ENCODE measurements around the gene MT3.
A peak's percentile ranks its signal among the peaks of the same experiment; 100 is the strongest.
"Not testable (repeated sequence)": the region's sequence is repeated elsewhere in the genome, so short reads cannot be mapped to it uniquely, and the experiment has no call there.

Gene MT3

DNA sequence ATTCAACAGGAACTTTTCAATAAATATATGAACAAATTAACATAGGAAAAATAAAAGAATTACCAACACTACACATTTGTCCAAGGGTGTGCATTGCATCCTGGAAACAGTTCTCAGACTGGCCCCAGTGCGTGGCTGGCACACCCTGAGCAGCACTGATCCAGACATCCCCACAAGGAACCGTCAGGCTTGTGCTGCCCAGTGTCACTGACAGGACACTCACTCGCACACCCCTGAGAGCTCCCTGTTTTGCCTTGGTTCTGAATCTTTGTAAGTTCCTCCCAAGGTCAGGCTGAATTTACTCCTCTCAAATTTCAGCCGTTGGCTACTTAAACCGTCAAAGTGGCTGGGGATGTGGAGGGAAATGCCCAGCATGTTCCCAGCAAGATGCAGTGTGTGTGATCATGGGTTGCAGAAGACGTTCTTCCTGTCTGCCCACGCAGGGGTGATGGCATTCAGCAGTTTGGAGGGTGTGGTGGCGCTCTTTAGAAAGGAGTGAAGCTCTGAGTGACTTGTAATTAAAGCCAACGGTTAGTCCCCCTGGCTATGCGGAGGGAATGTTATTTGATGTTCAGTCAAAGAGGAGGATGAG lies 20.8 kb downstream of the MT3 start:
- DNase-seq, result peak; percentile 40

DNA sequence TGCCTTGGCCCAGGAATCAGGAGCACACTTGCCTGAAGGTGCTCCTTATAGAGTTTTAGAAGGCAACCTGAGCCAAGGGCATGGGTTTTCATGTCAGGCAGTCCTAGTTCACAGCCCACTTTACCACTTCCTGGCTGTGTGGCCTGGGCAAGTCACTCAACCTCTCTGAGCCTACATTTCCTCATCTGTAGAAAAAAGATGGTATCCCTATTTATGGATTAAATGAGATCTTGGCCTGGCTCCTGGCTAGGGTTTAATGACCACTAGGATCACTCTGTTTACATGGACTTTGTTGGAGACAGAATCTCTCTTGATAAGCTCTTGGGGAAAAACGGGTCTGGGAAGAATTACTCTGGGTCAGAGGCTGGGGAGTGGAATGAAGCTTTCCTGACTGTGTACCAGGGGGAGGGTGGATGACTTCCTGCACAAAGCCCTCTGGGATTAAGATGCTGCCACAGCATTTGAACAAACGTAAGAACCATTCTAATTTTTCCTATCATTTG lies 21.3 kb downstream of the MT3 start:
- DNase-seq, result no peak

- DNase-seq, result no peak
Measured at GRCh38 chr16:56611281-56611833, 22.0 kb downstream of the MT3 start.

- DNase-seq, result no peak
Measured at GRCh38 chr16:56613706-56614105, 24.4 kb downstream of the MT3 start.

DNA sequence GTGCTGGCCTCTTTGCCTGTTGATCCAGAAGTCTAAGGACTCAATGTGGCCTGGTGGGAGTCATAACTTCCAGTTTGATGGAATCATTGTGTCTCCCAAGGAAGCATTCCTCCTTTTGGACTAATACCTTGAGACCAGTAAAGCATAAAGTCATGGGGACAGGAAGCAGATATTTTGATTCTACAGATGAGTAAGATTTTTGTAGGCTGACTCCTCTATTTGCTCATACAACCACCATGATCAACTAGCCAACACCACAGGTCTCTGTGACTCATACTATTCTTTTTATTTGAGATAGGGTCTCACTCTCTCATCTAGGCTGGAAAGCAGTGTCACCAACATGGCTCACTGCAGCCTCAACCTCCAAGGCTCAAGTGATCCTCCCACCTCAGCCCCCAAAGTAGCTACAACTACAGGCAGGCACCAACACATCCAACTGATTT lies 25.2 kb downstream of the MT3 start:
- no peak for DNase-seq

- DNase-seq, result no peak
Measured at GRCh38 chr16:56615353-56615752, 26.0 kb downstream of the MT3 start.

DNA sequence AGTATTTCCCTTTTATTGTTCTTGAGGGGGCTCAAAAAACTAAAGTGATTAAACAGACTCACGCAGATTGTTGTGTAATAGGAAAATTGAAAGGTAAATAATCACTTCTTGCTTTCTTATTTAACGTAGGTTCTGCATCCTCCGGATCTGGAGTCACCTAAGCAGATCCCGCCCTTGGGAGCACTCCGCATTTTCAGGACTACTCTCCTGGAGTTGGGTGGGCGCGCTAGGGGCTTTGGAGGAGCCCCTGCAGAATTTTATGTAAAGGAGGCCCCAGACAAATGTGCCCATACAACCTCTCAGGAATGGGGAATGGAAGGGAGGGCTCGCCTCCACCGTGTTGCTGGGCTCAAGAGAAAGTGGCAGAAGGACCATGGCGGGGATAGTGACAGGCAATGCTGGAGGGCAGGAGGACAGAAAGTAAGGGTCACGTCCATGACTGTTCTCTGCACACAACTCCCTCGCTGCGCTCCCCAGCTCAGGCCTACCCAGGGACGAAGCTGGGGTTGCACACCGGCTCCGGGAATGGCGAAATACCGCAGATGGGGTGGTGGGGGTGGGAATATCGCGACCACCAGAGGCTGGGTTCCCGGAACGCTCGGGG lies 27.4 kb downstream of the MT3 start:
- DNase-seq, result no peak

- DNase-seq, result peak; percentile 86
Measured at GRCh38 chr16:56617212-56618085, 28.1 kb downstream of the MT3 start.

- no peak for DNase-seq
Measured at GRCh38 chr16:56618138-56618537, 28.8 kb downstream of the MT3 start.

DNA sequence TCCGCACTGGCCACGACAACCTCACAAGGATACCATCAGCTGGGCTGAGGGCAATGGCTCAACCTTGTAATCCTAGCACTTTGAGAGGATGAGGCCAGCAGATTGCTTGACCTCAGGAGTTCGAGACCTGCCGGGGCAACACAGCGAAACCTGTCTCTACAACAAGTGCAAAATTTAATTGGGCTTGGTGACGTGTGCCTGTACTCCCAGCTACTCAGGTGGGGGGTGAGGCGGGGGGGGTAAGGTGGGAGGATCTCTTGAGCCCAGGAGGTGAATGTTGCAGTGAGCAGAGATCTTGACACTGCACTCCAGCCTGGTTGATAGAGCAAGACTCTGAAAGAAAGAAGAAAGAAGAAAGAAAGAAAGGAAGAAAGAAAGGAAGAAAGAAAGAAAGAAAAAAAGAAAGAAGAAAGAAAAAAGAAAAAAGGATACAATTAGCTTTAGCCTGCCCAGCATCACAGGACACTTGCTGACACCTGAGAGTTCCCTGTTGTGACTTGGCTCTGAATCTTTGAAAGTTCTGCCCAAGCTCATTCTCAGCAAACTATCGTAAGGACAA lies 31.1 kb downstream of the MT3 start:
- no peak for DNase-seq

- DNase-seq, result not testable (repeated sequence)
Measured at GRCh38 chr16:56621665-56622445, 32.5 kb downstream of the MT3 start.

DNA sequence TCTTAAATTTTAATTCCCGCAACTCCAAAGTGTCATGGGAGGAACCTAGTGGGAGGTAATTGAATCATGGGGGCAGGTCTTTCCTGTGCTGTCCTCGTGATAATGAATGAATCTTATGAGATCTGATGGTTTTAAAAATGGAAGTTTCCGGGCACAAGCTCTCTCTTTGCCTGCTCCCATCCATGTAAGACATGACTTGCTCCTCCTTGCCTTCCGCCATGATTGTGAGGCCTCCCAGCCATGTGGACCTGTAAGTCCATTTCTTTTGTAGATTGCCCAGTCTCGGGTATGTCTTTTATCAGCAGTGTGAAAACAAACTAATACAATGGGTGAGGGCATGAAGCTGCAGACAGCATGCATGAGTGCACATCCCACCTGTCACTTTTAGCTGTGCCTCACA lies 33.9 kb downstream of the MT3 start:
- DNase-seq, result not testable (repeated sequence)

DNA sequence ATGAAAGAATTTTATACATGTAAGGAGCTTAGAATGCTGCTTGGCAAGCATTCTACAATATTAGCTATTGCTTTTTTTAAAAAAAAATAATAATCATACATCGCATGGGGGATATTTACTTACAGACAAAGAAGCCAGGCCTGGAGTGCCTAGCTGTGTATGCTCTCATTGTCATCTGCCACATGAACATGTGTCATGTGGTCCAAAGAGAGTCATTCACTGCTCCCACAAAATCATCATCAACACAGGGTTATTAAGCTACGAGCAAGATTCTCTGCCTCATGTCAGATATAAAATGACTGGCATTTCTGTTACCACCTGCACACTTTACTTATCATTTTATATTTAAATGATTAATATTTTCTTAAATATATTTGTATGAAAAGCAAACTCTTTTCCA lies 34.3 kb downstream of the MT3 start:
- no peak for DNase-seq

GRCh38 chr16:56625140-56625942 lies 36.0 kb downstream of the MT3 start, which contains the start of gene MT1E:
Gene MT1E (plus strand): TSS chr16:56625781. CDS start chr16:56625852, 71 bp downstream.
- peak; percentile 75 for DNase-seq

- peak; percentile 60 for DNase-seq
Measured at GRCh38 chr16:56625943-56626654, 36.8 kb downstream of the MT3 start.

DNA sequence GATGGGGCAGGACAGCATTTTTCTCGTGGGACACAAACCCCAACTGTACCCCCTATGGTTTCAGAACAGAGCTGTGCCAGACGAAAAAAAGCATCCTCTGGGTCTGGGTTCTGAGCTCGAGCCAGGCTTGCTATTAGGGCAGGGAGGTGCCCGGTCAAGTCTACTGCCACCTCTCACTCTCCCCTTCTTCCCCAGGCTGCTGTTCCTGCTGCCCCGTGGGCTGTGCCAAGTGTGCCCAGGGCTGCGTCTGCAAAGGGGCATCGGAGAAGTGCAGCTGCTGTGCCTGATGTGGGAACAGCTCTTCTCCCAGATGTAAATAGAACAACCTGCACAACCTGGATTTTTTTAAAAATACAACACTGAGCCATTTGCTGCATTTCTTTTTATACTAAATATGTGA lies 37.4 kb downstream of the MT3 start:
- DNase-seq, result no peak

GRCh38 chr16:56628486-56629350 lies 39.4 kb downstream of the MT3 start:
- DNase-seq, result no peak

GRCh38 chr16:56629531-56629930 lies 40.2 kb downstream of the MT3 start:
- DNase-seq, result no peak

DNA sequence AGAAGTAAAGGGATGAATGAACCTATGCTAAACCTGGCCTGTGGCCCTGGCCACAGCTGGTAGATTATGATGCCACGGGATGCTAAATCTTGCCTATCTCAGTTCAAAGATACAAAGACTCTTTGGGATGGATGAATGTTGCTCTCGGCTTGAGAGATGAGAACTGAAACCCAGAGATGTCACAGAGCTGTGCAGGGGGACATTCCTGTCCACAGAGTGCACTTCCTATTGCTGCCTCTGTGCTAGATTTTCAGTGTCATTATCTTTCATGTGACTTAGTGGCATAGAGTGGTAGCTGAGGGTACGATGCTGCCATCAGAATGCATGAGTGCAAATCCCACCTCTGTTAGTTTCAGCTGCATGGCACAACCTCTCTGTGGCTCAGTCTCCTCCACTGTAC lies 40.8 kb downstream of the MT3 start:
- no peak for DNase-seq

GRCh38 chr16:56631197-56631596 lies 41.9 kb downstream of the MT3 start:
- no peak for DNase-seq
